Thyroid gland (tissue), 4 donors: ENCODE data around the gene CABP4.

Experiments
- CTCF ChIP-seq, 6 experiments: fragments of 200-600 bp in 3 of 6; fragments of 450-650 bp in 3 of 6; sonication (generic) in 3 of 6; IDR thresholded peaks; one replicate each; pipeline ENCODE4 v1.5.1; 2016 to 2019; ENCODE audit warnings: antibody characterized with exemption in 6 of 6, mild to moderate bottlenecking in 2 of 6, inconsistent platforms in 1 of 6, moderate library complexity in 1 of 6
- POLR2A ChIP-seq, 2 donors: fragments of 450-650 bp; IDR thresholded peaks; one replicate each; pipeline ENCODE4 v1.6.1; 2017; ENCODE audit warnings: antibody characterized with exemption in 2 of 2, mild to moderate bottlenecking in 2 of 2, moderate library complexity in 1 of 2

GRCh38 chr11:67453816-67454732 lies 1.1 kb upstream of the CABP4 start:
- TF ChIP-seq CTCF (IDR thresholded peaks at IDR 0.05) (no peak), POLR2A (IDR thresholded peaks at IDR 0.05) (no peak)
